ENCODE measurements around the gene MPZL2.

Gene MPZL2

DNA sequence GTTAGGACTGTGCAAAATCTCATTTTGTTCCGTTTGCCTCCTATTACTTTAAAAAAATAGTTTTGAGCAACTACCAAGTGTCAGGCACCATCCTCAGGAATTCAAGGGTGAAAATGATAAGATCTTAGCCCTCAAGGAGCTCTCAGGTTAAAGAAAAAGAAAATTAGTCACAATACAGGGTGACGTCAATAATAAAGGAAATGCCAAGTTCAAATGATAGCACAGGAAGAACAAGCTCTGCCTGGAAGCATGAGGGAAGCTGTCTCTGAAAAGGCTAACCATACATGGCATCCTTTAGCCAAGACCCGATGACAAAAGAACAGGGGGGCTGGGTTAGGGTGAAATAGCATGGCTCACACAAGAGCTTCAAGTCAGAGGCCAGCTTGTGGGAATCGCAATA, 11.1 kb upstream of the MPZL2 start:
- H3K4me3 ChIP-seq (ENCODE audit: control insufficient read depth in 1 of 7, extremely low read depth in 1 of 7, insufficient read depth in 4 of 7, low read depth in 2 of 7, low read length in 6 of 7), result no peak overlapping the region
- ChIA-PET CTCF (interaction anchor here (0.9 to 4.2 kb wide), 9 partner anchors 9 to 76 kb away, joined by 3 to 21 read pairs (median 4); partner anchors contain the start of gene MPZL2), POLR2A (no interaction called here)
- no peak for DNase-seq
- H3K27me3 ChIP-seq (replicated peaks in 2 of 5; ENCODE audit: control insufficient read depth in 4 of 5, insufficient read depth in 5 of 5, low read length in 4 of 5), result no peaks in the 10 kb centered on the region
- WGBS (ENCODE audit: insufficient coverage), result 69% methylated on average over 3 of the region's 4 CpGs
- no peaks in the 10 kb centered on the region for H3K4me1 ChIP-seq (ENCODE audit: control extremely low read depth in 1 of 4, control insufficient read depth in 4 of 4, insufficient read depth in 4 of 4, low read length in 3 of 4)
- H3K9me3 ChIP-seq (ENCODE audit: control extremely low read depth in 1 of 5, control insufficient read depth in 4 of 5, insufficient read depth in 2 of 5, low read depth in 1 of 5, low read length in 4 of 5), result no peaks in the 10 kb centered on the region
- H3K27ac ChIP-seq (ENCODE audit: insufficient read depth in 1 of 2, low read depth in 1 of 2, low read length in 2 of 2, poor library complexity in 1 of 2, severe bottlenecking in 2 of 2), result no peak overlapping the region
- H3K36me3 ChIP-seq (ENCODE audit: control insufficient read depth in 4 of 4, insufficient read depth in 4 of 4, low read length in 3 of 4), result no peaks in the 10 kb centered on the region

DNA sequence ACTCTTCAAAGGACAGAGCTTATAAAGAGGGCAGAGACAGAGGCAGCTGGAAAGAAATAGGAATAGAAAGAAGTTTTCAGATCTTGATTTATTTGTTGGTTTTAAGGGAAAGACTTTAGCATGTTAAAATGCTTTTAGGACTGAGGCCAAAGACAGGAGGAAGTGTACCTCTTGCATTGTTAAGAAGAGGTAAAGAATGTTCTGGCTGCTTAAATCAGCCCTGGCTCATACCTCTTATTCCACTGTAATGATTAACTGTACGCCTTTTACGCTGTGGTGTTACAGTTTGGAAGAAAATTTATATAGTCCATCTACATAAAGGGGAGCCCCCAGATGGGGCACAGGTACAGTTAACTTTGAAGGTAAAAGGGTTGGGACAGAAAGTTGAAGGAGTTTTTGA, 10.1 kb upstream of the MPZL2 start:
- no peak for DNase-seq
- Histone ChIP-seq H3K27me3 (replicated peaks in 2 of 5; ENCODE audit: control insufficient read depth in 4 of 5, insufficient read depth in 5 of 5, low read length in 4 of 5) (no peaks in the 10 kb centered on the region), H3K4me3 (ENCODE audit: control insufficient read depth in 1 of 7, extremely low read depth in 1 of 7, insufficient read depth in 4 of 7, low read depth in 2 of 7, low read length in 6 of 7) (no peak overlapping the region), H3K4me1 (ENCODE audit: control extremely low read depth in 1 of 4, control insufficient read depth in 4 of 4, insufficient read depth in 4 of 4, low read length in 3 of 4) (no peaks in the 10 kb centered on the region), H3K36me3 (ENCODE audit: control insufficient read depth in 4 of 4, insufficient read depth in 4 of 4, low read length in 3 of 4) (no peaks in the 10 kb centered on the region), H3K9me3 (ENCODE audit: control extremely low read depth in 1 of 5, control insufficient read depth in 4 of 5, insufficient read depth in 2 of 5, low read depth in 1 of 5, low read length in 4 of 5) (no peaks in the 10 kb centered on the region), H3K27ac (ENCODE audit: insufficient read depth in 1 of 2, low read depth in 1 of 2, low read length in 2 of 2, poor library complexity in 1 of 2, severe bottlenecking in 2 of 2) (no peak overlapping the region)
- POLR2A ChIA-PET, result no interaction called here
- CTCF ChIA-PET, result interaction anchor here (1.3 to 1.5 kb wide), 2 partner anchors 9 to 130 kb away, joined by 4 to 5 read pairs; no protein-coding TSS in a partner anchor
- WGBS (ENCODE audit: insufficient coverage), result no CpG with 5 or more reads among the region's 2 CpGs

DNA sequence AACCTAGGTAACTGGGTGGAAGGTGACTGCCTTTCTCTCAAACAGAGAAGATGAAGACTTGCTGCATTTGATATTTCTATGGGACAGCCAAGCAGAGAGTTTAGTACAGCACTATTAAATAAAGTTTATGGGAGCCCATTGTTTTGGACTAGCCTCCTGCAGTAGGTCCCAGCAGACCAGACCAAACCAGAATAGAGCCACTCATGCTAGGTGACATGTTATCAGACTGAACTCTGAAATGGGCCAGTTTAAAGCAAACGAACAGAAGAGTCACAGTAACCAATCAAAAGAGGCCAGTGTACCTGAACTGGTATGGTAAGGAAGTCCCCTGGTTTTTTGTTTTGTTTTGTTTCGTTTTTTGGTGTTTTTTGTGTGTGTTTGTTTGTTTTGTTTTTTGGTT, 7.9 kb upstream of the MPZL2 start:
- no peaks in the 10 kb centered on the region for H3K36me3 ChIP-seq (ENCODE audit: control insufficient read depth in 4 of 4, insufficient read depth in 4 of 4, low read length in 3 of 4)
- CTCF ChIA-PET, result no interaction called here
- no peaks in the 10 kb centered on the region for H3K9me3 ChIP-seq (ENCODE audit: control extremely low read depth in 1 of 5, control insufficient read depth in 4 of 5, insufficient read depth in 2 of 5, low read depth in 1 of 5, low read length in 4 of 5)
- no peak overlapping the region for H3K27ac ChIP-seq (ENCODE audit: insufficient read depth in 1 of 2, low read depth in 1 of 2, low read length in 2 of 2, poor library complexity in 1 of 2, severe bottlenecking in 2 of 2)
- H3K4me3 ChIP-seq (ENCODE audit: control insufficient read depth in 1 of 7, extremely low read depth in 1 of 7, insufficient read depth in 4 of 7, low read depth in 2 of 7, low read length in 6 of 7), result no peak overlapping the region
- DNase-seq, result no peak
- WGBS (ENCODE audit: insufficient coverage), result 100% methylated on average over 1 of the region's 2 CpGs
- H3K4me1 ChIP-seq (ENCODE audit: control extremely low read depth in 1 of 4, control insufficient read depth in 4 of 4, insufficient read depth in 4 of 4, low read length in 3 of 4), result no peaks in the 10 kb centered on the region
- POLR2A ChIA-PET, result no interaction called here
- no peaks in the 10 kb centered on the region for H3K27me3 ChIP-seq (replicated peaks in 2 of 5; ENCODE audit: control insufficient read depth in 4 of 5, insufficient read depth in 5 of 5, low read length in 4 of 5)

GRCh38 chr11:118267486-118267885, 3.4 kb upstream of the MPZL2 start:
- peaks cover 5 to 24% (median 16%) of the 10 kb centered on the region in 4 experiments for H3K4me1 ChIP-seq (ENCODE audit: control extremely low read depth in 1 of 4, control insufficient read depth in 4 of 4, insufficient read depth in 4 of 4, low read length in 3 of 4)
- H3K4me3 ChIP-seq (ENCODE audit: control insufficient read depth in 1 of 7, extremely low read depth in 1 of 7, insufficient read depth in 4 of 7, low read depth in 2 of 7, low read length in 6 of 7), result no peak overlapping the region
- no peaks in the 10 kb centered on the region for H3K27me3 ChIP-seq (replicated peaks in 2 of 5; ENCODE audit: control insufficient read depth in 4 of 5, insufficient read depth in 5 of 5, low read length in 4 of 5)
- no peaks in the 10 kb centered on the region for H3K36me3 ChIP-seq (ENCODE audit: control insufficient read depth in 4 of 4, insufficient read depth in 4 of 4, low read length in 3 of 4)
- ChIA-PET POLR2A (no interaction called here), CTCF (interaction anchor here (0.8 to 1.5 kb wide), 3 partner anchors 11 to 28 kb away, joined by 3 to 6 read pairs (median 3); no protein-coding TSS in a partner anchor)
- no CpG with 5 or more reads among the region's 4 CpGs for WGBS (ENCODE audit: insufficient coverage)
- DNase-seq, result no peak
- H3K9me3 ChIP-seq (ENCODE audit: control extremely low read depth in 1 of 5, control insufficient read depth in 4 of 5, insufficient read depth in 2 of 5, low read depth in 1 of 5, low read length in 4 of 5), result no peaks in the 10 kb centered on the region
- H3K27ac ChIP-seq (ENCODE audit: insufficient read depth in 1 of 2, low read depth in 1 of 2, low read length in 2 of 2, poor library complexity in 1 of 2, severe bottlenecking in 2 of 2), result no peak overlapping the region

DNA sequence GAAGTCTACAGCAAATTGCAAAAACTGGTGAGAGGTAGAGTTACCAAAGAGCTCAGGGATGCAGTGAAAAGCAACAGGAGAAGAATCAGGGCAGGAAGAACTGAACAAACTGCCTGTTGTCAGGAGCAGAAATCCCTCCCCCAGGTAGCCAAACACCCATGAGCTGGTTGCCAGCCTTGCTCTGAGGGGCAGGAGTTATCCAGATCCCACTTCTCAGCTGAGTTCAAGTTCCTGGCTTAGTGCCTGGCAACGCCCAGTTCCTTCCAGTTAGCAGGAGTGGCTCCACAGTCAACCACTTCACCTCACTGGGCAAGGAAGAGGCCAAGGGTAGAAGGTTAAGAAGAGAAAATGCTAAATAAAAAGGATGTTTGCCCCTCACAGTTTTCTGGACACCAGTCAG, 1.9 kb upstream of the MPZL2 start:
- CTCF ChIA-PET, result interaction anchor here (0.8 to 1.4 kb wide), 7 partner anchors 10 to 81 kb away, joined by 3 to 9 read pairs (median 3); no protein-coding TSS in a partner anchor
- WGBS (ENCODE audit: insufficient coverage), result 50% methylated on average over 1 of the region's 1 CpG
- no peaks in the 10 kb centered on the region for H3K27me3 ChIP-seq (replicated peaks in 2 of 5; ENCODE audit: control insufficient read depth in 4 of 5, insufficient read depth in 5 of 5, low read length in 4 of 5)
- H3K4me3 ChIP-seq (ENCODE audit: control insufficient read depth in 1 of 7, extremely low read depth in 1 of 7, insufficient read depth in 4 of 7, low read depth in 2 of 7, low read length in 6 of 7), result no peak overlapping the region
- peaks cover 0 to 2% (median 0%) of the 10 kb centered on the region in 5 experiments for H3K9me3 ChIP-seq (ENCODE audit: control extremely low read depth in 1 of 5, control insufficient read depth in 4 of 5, insufficient read depth in 2 of 5, low read depth in 1 of 5, low read length in 4 of 5)
- H3K27ac ChIP-seq (ENCODE audit: insufficient read depth in 1 of 2, low read depth in 1 of 2, low read length in 2 of 2, poor library complexity in 1 of 2, severe bottlenecking in 2 of 2), result no peak overlapping the region
- H3K36me3 ChIP-seq (ENCODE audit: control insufficient read depth in 4 of 4, insufficient read depth in 4 of 4, low read length in 3 of 4), result no peaks in the 10 kb centered on the region
- POLR2A ChIA-PET, result interaction anchor here (0.8 kb wide), 1 partner anchor 198 kb away, joined by 3 read pairs; no protein-coding TSS in a partner anchor
- H3K4me1 ChIP-seq (ENCODE audit: control extremely low read depth in 1 of 4, control insufficient read depth in 4 of 4, insufficient read depth in 4 of 4, low read length in 3 of 4), result peaks cover 5 to 24% (median 16%) of the 10 kb centered on the region in 4 experiments
- DNase-seq, result no peak

DNA sequence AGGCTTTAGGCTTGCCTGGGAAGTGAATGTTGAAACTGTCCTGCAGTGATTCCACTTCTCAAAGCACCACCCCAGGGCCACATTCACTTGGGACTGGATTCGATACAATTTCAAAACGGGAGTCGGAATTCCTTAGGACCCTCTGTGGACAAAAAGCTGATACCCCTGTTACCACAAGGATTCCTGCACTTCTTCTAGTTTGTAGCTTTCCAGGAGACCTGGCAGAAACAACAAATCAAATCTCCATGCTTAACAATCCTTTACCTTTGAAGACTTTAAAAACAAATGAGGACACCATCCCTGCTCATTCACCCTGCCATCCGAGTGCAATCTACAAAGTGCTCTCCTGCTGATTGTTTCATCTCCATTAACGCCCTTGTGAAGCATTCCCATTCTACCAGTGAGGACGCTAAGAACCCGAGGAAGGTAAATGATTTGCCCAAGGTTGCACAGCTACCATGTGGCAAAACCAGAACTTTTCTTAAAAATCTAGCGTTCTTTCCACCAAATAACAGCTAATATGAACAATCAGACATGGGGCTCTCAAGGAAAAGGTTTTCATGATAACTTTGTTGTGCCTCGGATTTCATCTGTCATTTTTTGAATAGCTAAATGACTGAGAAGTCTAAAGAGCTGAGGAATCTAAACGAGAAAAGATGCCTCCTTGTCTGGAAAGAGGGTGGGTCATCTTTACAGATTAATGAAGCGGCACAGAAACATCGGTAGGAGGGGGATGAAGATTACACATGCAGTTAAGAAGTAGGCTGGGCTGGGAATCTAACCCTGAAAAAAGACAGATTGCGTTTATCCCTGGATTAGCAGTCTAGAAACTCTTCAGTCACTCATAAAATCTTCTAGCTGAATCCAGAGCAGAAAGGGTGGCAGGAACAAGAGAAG, 720 bp upstream of the MPZL2 start:
- no peaks in the 10 kb centered on the region for H3K36me3 ChIP-seq (ENCODE audit: control insufficient read depth in 4 of 4, insufficient read depth in 4 of 4, low read length in 3 of 4)
- H3K4me3 ChIP-seq (ENCODE audit: control insufficient read depth in 1 of 7, extremely low read depth in 1 of 7, insufficient read depth in 4 of 7, low read depth in 2 of 7, low read length in 6 of 7), result peak overlapping the region in 5 of 7 experiments; percentile 60 to 81 (median 66)
- POLR2A ChIA-PET, result interaction anchor here (0.5 to 0.8 kb wide), 4 partner anchors 46 to 773 kb away, joined by 3 read pairs; no protein-coding TSS in a partner anchor
- CTCF ChIA-PET, result interaction anchor here (0.6 to 2.8 kb wide), 17 partner anchors 9 to 80 kb away, joined by 3 to 19 read pairs (median 3); partner anchors contain the start of gene MPZL3
- H3K9me3 ChIP-seq (ENCODE audit: control extremely low read depth in 1 of 5, control insufficient read depth in 4 of 5, insufficient read depth in 2 of 5, low read depth in 1 of 5, low read length in 4 of 5), result peaks cover 0 to 2% (median 0%) of the 10 kb centered on the region in 5 experiments
- DNase-seq, result no peak
- 96% methylated on average over 11 of the region's 13 CpGs for WGBS (ENCODE audit: insufficient coverage)
- H3K27me3 ChIP-seq (replicated peaks in 2 of 5; ENCODE audit: control insufficient read depth in 4 of 5, insufficient read depth in 5 of 5, low read length in 4 of 5), result no peaks in the 10 kb centered on the region
- peaks cover 5 to 24% (median 16%) of the 10 kb centered on the region in 4 experiments for H3K4me1 ChIP-seq (ENCODE audit: control extremely low read depth in 1 of 4, control insufficient read depth in 4 of 4, insufficient read depth in 4 of 4, low read length in 3 of 4)
- no peak overlapping the region for H3K27ac ChIP-seq (ENCODE audit: insufficient read depth in 1 of 2, low read depth in 1 of 2, low read length in 2 of 2, poor library complexity in 1 of 2, severe bottlenecking in 2 of 2)

GRCh38 chr11:118263112-118263511, 985 bp downstream of the MPZL2 start:
- peaks cover 0 to 2% (median 0%) of the 10 kb centered on the region in 5 experiments for H3K9me3 ChIP-seq (ENCODE audit: control extremely low read depth in 1 of 5, control insufficient read depth in 4 of 5, insufficient read depth in 2 of 5, low read depth in 1 of 5, low read length in 4 of 5)
- WGBS (ENCODE audit: insufficient coverage), result 82% methylated on average over 2 of the region's 4 CpGs
- H3K36me3 ChIP-seq (ENCODE audit: control insufficient read depth in 4 of 4, insufficient read depth in 4 of 4, low read length in 3 of 4), result no peaks in the 10 kb centered on the region
- CTCF ChIA-PET, result interaction anchor here (0.7 to 3.5 kb wide), 6 partner anchors 14 to 64 kb away, joined by 3 to 21 read pairs (median 5); no protein-coding TSS in a partner anchor
- POLR2A ChIA-PET, result no interaction called here
- no peak for DNase-seq
- no peak overlapping the region for H3K27ac ChIP-seq (ENCODE audit: insufficient read depth in 1 of 2, low read depth in 1 of 2, low read length in 2 of 2, poor library complexity in 1 of 2, severe bottlenecking in 2 of 2)
- peak overlapping the region in 2 of 7 experiments; percentile 65 to 81 for H3K4me3 ChIP-seq (ENCODE audit: control insufficient read depth in 1 of 7, extremely low read depth in 1 of 7, insufficient read depth in 4 of 7, low read depth in 2 of 7, low read length in 6 of 7)
- H3K27me3 ChIP-seq (replicated peaks in 2 of 5; ENCODE audit: control insufficient read depth in 4 of 5, insufficient read depth in 5 of 5, low read length in 4 of 5), result no peaks in the 10 kb centered on the region
- H3K4me1 ChIP-seq (ENCODE audit: control extremely low read depth in 1 of 4, control insufficient read depth in 4 of 4, insufficient read depth in 4 of 4, low read length in 3 of 4), result peaks cover 5 to 24% (median 16%) of the 10 kb centered on the region in 4 experiments

Data from common myeloid progenitor, CD34-positive (primary cell).